Activated CD4-positive, alpha-beta T cell treated with anti-CD3 and anti-CD28 coated beads for 36 hours (primary cell): ENCODE results near the gene NTF3. TPM values are rescaled to one million over a fixed set of nuclear protein-coding genes. Genes with fewer than 3 reads are reported as not detected.

Experiments used
- ATAC-seq: fragments of 200-7000 bp; cut with Tn5 transposase; one replicate; pipeline ENCODE4 v1.10.0; 2021; ENCODE audit warnings: mild to moderate bottlenecking, moderate library complexity
- CTCF ChIA-PET: fragments of 350-600 bp; sonication (Branson Sonifier 250); formaldehyde crosslinking; loops from one replicate; lab custom pipeline; 2021; ENCODE audit warnings: antibody characterized with exemption; lab: Charles Lee
- POLR2A ChIA-PET: fragments of 350-600 bp; sonication (Branson Sonifier 250); formaldehyde crosslinking; loops from one replicate; lab custom pipeline; 2021; ENCODE audit warnings: antibody characterized with exemption, inconsistent platforms; lab: Charles Lee
- DNase-seq: peaks from one replicate; pipeline ENCODE4 v3.0.0-alpha.2; 2020
- H3K27ac Mint-ChIP-seq: one replicate; pipeline ENCODE4 v1.8.0; 2021; ENCODE audit warnings: mixed read lengths
- H3K27me3 Mint-ChIP-seq: one replicate; pipeline ENCODE4 v1.8.0; 2021; ENCODE audit warnings: mixed read lengths
- H3K36me3 Mint-ChIP-seq: one replicate; pipeline ENCODE4 v1.8.0; 2021; ENCODE audit warnings: low read depth, mixed read lengths
- H3K4me1 Mint-ChIP-seq: one replicate; pipeline ENCODE4 v1.8.0; 2021; ENCODE audit warnings: mixed read lengths
- H3K4me3 Mint-ChIP-seq: one replicate; pipeline ENCODE4 v1.8.0; 2021; ENCODE audit warnings: mild to moderate bottlenecking, moderate library complexity, mixed read lengths
- H3K9me3 Mint-ChIP-seq: one replicate; pipeline ENCODE4 v1.8.0; 2021; ENCODE audit warnings: low read depth, mixed read lengths
- intact Hi-C, 2 experiments: fragments of 100-400 bp; cut with DNase I in 1 of 2; cut with micrococcal nuclease in 1 of 2; formaldehyde crosslinking; loops; one replicate each; pipeline versions ENCODE4 v1.14.2 to v1.15.1; 2022 to 2024; cut with DNase I, micrococcal nuclease
- total RNA-seq, 2 experiments: library from RNA; stranded (reverse); gene quantifications; one replicate each; pipeline ENCODE4 v1.2.3, GENCODE V29; 2021

Gene NTF3
- total RNA-seq, 2 experiments from 2014 or later, result not detected

DNA sequence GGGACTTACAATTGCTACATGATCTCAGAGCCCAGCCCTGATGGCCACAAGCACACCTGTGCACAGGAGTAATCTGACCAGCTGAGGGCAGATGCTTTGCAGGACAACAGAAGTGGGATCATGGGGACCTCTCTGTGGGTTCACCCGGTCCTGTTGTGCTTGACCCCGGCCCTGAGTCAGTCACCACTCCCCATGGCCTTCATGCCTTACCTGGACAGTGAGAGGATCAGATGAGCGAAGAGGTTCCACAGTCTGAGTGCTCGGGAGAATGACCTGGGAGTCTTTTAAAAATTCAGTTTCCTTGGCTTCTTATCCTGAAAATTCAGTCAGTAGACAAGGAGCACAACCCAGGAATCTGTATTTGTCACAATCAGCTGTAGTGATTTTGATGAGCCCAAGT lies 88.1 kb downstream of the NTF3 start:
- Mint-ChIP-seq H3K27ac (no peak overlapping the region), H3K27me3 (peaks cover 2% of the 10 kb centered on the region), H3K9me3 (no peaks in the 10 kb centered on the region), H3K4me1 (no peaks in the 10 kb centered on the region), H3K36me3 (no peaks in the 10 kb centered on the region), H3K4me3 (no peak overlapping the region)
- DNase-seq (no peak), ATAC-seq (no peak)
- intact Hi-C loops, result no loop called here
- POLR2A ChIA-PET, result interaction anchor here (0.6 kb wide), 1 partner anchor 797 kb away, joined by 4 read pairs; no protein-coding TSS in a partner anchor
- CTCF ChIA-PET, result no interaction called here

DNA sequence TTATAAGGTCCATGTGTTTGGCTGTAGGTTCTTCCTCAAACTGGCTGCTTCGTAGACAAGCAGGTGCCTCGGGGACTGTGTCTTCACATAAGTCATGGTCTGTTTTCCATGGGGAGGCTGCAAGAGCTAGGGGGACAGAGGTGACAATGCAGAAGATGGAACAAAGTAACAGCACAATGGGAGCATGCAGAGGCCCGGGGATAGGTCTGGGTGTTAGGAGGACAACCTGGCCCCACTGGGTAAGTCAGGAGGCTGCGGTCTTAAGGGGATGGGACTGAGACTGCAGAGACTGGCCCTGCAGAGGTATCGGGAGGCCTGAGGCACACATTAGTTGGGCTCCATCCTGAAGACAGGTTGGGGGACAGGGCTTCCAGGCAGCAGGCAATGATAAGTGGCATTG lies 88.9 kb downstream of the NTF3 start:
- Mint-ChIP-seq H3K4me3 (no peak overlapping the region), H3K27ac (no peak overlapping the region), H3K4me1 (no peaks in the 10 kb centered on the region), H3K9me3 (no peaks in the 10 kb centered on the region), H3K27me3 (peaks cover 2% of the 10 kb centered on the region), H3K36me3 (no peaks in the 10 kb centered on the region)
- ChIA-PET CTCF (no interaction called here), POLR2A (no interaction called here)
- DNase-seq (no peak), ATAC-seq (no peak)
- intact Hi-C loops, result no loop called here

DNA sequence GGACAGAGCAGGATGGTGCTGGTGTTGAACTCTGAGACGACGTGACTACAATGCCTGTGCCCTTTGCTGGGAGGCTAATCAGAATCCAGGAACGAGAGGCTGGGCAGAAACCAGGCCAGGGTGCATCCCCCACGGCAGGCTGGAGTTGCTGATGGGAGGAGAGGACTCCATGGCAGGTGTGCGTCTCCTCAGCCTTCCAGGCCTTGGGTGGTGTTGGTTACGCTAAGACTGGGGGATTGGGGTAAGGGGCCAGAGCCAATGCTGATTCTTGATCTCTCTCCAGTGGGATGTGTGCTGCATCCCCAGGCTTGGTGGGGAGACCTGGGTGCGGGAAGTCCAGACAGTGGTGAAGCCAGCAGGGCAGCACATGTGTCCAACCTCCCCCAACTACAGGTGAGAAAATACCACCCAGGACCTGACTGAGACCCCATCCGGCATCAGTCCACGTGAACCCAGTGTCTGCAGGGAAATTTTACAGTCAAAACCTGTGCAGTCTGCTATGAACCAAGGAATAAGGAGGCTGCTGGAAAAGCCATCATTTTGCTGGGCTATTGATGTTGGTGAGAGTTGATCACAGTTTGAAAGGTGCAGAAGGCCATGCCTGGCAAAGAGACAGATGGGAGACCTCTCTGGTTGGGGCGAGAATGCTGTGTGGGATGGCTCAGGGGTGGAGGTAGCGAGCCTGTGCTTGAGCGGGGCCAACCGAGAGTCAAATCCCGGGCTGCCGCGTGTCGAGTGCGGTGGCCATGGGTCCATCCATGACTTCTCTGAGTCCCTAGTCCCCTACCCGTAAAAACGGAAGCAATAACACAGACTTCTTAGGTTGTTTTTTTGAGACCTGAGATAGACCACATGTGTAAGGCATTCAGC lies 89.8 kb downstream of the NTF3 start:
- ChIA-PET POLR2A (no interaction called here), CTCF (no interaction called here)
- DNase-seq, result no peak
- Mint-ChIP-seq H3K36me3 (no peaks in the 10 kb centered on the region), H3K27ac (no peak overlapping the region), H3K4me1 (no peaks in the 10 kb centered on the region), H3K27me3 (peaks cover 2% of the 10 kb centered on the region), H3K4me3 (no peak overlapping the region), H3K9me3 (no peaks in the 10 kb centered on the region)
- no peak for ATAC-seq
- intact Hi-C loops, result no loop called here

DNA sequence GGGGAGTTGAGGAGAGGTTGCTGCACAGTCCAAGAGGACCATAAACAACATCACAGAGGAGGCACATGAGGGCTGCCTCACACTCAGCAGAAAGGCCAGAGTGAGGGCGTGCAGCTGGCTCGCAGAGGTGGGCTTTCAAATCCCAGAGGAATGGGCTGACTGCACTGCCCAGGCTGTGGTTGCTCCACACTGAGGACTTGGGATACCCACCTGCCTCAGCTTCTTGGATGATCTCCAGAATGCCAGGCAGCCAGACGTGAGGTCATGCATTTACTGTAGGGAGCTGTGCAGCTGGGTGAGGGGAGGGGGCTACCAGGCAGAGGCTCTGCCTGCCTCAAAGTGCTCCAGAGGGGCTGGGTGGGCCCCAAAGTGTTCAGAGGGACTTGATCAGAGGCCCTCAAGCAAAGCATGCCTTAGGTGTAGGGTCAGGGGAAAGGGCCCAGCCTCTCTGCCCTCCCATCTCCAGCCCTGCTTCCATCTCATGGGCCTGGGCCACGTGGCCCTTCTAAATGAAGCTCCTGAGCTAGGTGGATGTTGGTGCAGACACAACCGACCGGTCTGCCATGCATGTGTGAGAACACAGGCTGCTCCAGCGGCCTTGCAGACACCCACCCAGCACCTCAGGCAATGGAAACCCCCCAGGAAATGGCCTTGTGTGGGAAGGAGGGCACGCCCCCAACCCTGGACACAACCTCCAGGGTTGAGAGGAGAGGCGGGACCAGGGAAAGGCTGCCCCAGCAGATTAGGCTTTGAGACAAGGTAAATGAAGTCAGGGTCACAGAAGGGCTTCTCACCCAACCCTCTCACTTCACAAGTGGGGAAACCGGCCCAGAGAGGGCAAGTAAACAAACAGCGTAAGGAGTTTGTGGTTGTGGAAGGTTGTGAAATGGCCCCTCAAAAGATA lies 90.8 kb downstream of the NTF3 start:
- Mint-ChIP-seq H3K4me3 (no peak overlapping the region), H3K36me3 (no peaks in the 10 kb centered on the region), H3K4me1 (no peaks in the 10 kb centered on the region), H3K9me3 (no peaks in the 10 kb centered on the region), H3K27ac (no peak overlapping the region), H3K27me3 (peaks cover 4% of the 10 kb centered on the region)
- ChIA-PET CTCF (no interaction called here), POLR2A (no interaction called here)
- no peak for DNase-seq
- intact Hi-C loops, result no loop called here
- no peak for ATAC-seq

DNA sequence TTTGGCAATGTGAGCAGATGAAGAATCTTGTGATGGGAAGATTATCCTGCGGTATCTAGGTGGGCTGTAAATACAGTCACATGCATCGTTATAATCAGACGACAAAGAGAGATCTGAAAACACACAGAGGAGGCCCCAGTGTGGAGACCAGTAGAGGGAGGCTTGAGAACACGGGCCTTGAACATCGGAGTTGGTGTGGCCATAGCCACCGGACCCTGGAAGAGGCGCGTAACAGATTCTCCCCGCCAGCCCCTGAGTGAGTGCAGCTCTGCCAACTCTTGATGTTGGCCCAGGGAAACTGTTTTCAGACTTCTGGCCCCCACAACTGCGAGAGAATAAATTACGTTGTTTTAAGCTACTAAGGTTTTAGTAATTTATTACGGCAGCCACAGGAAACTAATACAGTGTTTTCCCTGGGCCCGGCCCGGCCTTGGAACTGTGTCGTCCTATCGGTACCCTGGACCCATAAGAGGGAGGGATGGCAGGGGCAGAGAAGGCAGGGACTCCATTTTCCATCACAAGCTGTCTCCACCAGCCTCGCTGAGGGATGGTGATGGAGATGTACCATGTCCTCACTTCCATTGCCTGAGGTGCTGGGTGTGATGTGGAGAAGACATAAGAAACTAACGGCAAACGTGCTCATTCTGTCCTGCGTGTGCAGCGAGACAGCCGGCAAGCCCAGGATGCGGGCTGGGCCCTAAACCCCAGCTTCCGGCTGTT lies 91.6 kb downstream of the NTF3 start:
- POLR2A ChIA-PET, result no interaction called here
- no peak for DNase-seq
- intact Hi-C loops, result no loop called here

DNA sequence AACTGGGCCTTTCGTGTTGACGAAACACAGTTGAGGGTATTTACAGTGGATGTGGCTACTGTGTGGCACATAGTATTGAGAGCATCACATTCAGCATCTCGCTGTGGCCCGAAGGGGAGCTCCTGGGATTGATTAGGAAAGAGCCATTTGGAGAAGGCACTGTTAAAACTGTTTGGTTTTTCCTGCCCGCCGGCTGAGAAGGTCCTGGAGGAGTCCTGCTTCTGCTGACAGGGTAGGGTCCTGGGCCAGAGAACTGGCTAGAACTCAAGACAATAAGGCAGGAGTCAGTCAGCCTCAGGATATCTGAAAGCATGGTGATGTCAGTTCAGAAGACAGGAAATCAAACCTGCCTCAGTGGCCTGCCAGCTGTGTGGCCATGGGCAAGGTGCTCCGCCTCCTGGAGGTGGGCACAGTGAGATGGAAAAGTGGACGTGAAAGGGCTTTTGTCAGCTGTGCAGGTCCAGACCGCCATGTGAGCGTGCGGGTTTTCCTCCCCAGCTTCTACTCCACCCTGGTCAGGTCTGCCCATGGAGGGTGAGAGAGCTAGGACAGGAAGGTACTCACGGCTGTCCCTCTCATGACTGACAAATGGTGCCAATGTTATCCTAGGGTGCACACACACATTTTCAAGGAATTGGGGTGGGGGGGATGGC lies 92.3 kb downstream of the NTF3 start:
- Mint-ChIP-seq H3K4me1 (no peaks in the 10 kb centered on the region), H3K27me3 (peaks cover 6% of the 10 kb centered on the region), H3K9me3 (no peaks in the 10 kb centered on the region), H3K36me3 (no peaks in the 10 kb centered on the region), H3K4me3 (no peak overlapping the region), H3K27ac (no peak overlapping the region)
- ChIA-PET CTCF (no interaction called here), POLR2A (no interaction called here)
- ATAC-seq, result no peak
- no peak for DNase-seq
- intact Hi-C loops, result no loop called here

More for the DNA sequence above, 91.6 kb downstream of the NTF3 start:
- H3K27ac Mint-ChIP-seq, result no peak overlapping the region
- no peak overlapping the region for H3K4me3 Mint-ChIP-seq
- CTCF ChIA-PET, result no interaction called here
- no peaks in the 10 kb centered on the region for H3K36me3 Mint-ChIP-seq
- H3K9me3 Mint-ChIP-seq, result no peaks in the 10 kb centered on the region
- ATAC-seq, result no peak
- H3K4me1 Mint-ChIP-seq, result no peaks in the 10 kb centered on the region
- peaks cover 4% of the 10 kb centered on the region for H3K27me3 Mint-ChIP-seq

DNA sequence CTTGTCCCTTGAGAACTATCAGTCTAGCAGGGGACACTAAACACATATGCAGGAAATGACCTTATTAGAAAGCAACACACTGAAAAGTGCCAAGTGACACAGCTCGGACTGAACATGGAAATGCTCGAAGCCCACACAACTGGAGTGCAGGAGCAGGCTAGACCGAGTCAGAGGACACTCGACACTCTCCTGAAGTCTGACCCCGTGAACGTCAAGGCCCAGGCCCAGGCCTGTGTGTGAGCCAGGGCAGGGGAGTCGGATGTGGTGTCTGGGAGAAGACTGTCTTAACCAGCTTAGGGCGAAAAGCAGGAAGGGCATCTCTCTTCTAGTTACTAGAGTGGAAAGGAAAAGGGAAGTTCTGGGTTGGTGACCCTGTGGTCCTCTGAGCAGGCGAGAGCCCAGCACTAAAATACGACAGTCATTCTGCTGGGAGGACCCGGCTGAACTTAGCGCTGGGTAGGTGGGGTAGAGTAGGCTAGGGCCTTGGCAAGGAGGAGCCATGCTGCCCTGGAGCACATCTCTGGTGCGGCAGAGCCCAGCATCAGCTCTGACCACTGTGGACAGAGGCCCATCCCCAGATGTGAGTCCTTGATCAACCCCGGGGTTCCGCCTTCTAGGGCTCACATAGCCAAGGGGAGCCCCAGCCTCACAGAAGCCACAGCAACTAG lies 93.0 kb downstream of the NTF3 start:
- Mint-ChIP-seq H3K9me3 (no peaks in the 10 kb centered on the region), H3K27me3 (peaks cover 8% of the 10 kb centered on the region), H3K36me3 (no peaks in the 10 kb centered on the region), H3K27ac (no peak overlapping the region), H3K4me3 (no peak overlapping the region), H3K4me1 (no peaks in the 10 kb centered on the region)
- DNase-seq, result no peak
- CTCF ChIA-PET, result no interaction called here
- no peak for ATAC-seq
- intact Hi-C loops, result no loop called here
- POLR2A ChIA-PET, result no interaction called here

DNA sequence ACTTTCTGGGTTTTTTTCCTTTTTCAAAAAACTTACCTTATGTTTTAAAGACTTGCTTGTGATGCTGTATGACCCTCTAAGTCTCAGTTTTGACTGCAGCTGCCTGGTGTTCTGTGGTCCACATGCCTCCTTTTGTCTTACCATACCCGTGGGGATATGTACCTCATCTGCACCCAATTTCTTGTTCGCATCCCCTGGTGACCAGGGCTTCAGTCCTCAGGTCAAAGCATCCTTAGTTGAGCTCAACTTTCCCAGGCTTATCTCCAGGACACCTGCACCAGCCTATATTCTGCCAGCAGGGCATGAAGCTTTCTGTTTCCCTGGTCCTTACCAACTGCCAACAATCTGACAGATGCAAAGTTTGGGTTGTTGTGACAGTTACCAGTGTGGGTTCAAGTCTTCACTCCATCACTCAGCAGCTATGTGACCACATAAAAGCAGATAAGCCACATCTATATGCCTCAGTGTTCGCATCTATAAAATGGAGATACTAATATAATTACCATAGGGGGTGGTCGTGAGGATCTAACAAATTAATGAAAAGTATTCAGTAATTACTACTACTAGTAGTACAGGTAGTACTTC lies 94.0 kb downstream of the NTF3 start:
- DNase-seq (no peak), ATAC-seq (no peak)
- POLR2A ChIA-PET, result no interaction called here
- Mint-ChIP-seq H3K36me3 (no peaks in the 10 kb centered on the region), H3K4me1 (no peaks in the 10 kb centered on the region), H3K9me3 (no peaks in the 10 kb centered on the region), H3K4me3 (no peak overlapping the region), H3K27me3 (peaks cover 6% of the 10 kb centered on the region), H3K27ac (no peak overlapping the region)
- intact Hi-C loops, result no loop called here
- CTCF ChIA-PET, result no interaction called here

DNA sequence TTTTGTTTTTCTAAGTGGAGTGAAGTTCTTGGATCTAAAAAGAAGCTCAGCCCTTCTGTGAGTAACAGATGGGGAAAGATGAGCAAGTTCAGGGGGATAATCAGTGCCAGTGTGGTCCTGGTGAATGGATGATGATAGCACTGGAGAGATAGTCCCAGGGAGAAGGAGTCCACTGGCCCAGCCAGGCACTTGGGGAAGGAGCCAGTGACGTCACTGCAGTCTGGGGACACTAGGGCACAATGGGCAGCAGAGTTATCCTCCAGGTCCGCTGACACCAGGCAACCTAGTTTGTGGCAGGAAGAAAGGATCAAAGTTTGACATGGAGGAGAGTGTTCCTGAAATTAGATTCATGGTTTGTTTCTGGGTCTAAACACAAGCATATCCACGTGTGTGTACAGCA lies 101.5 kb downstream of the NTF3 start:
- CTCF ChIA-PET, result no interaction called here
- Mint-ChIP-seq H3K4me3 (no peak overlapping the region), H3K9me3 (no peaks in the 10 kb centered on the region), H3K27me3 (peaks cover 12% of the 10 kb centered on the region), H3K4me1 (no peaks in the 10 kb centered on the region), H3K27ac (no peak overlapping the region), H3K36me3 (no peaks in the 10 kb centered on the region)
- DNase-seq (no peak), ATAC-seq (no peak)
- POLR2A ChIA-PET, result no interaction called here
- intact Hi-C loops, result no loop called here

DNA sequence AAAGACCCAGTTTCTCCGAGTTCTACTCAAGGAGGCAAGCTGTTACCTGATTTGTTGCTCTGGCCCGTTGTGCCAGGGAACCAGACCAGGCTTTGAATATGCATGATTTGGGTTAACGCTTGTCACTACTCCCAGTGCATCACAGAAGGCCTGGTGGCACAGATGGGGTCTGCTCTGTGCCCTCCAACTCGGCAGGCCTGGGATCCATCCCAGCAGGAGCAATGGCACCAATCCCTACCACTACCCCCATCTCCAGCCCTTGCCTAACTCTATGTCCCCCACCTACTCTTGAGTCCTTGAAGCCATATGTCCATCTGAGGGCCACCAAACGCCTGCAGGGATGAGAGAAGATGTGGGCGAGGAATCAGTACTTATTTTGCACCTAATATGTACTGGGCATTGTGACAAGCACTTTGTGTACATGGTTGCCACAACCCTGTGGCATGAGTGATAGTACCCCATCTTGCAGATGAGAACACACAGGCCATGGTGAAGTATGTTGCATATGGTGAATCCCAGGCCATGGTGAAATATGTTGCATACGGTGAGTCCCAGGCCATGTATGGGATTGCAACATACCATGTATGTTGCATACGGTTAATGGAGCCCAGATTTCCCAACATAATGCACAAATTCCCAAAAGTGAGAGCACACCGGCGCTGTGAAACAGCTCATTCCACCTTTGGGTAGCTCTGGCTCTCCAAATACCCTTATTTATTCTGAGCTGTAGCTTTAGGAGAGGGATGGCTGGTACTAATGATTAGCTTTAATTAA lies 102.7 kb downstream of the NTF3 start:
- no peak for ATAC-seq
- peaks cover 14% of the 10 kb centered on the region for H3K27me3 Mint-ChIP-seq

More for the DNA sequence above, 102.7 kb downstream of the NTF3 start:
- Mint-ChIP-seq H3K27ac (no peak overlapping the region), H3K4me1 (no peaks in the 10 kb centered on the region), H3K36me3 (no peaks in the 10 kb centered on the region), H3K9me3 (no peaks in the 10 kb centered on the region), H3K4me3 (no peak overlapping the region)
- DNase-seq, result no peak
- POLR2A ChIA-PET, result no interaction called here
- CTCF ChIA-PET, result no interaction called here
- intact Hi-C loops, result no loop called here
